Stimulated activated CD4-positive, alpha-beta T cell treated with anti-CD3 and anti-CD28 coated beads, Interleukin-1b, Interleukin-23, amount 100 ng/mL, for 1 hour (primary cell): ENCODE results near the gene STK10.
A peak's percentile ranks its signal among the peaks of the same experiment; 100 is the strongest.

Source experiments
- DNase-seq, 2 donors: peaks; one replicate each; pipeline ENCODE4 v3.0.0-alpha.2; 2020; ENCODE audit warnings: low read depth in 2 of 2

Gene STK10

GRCh38 chr5:172188893-172189692 is 1.1 kb upstream of the STK10 start:
- no peak for DNase-seq

- DNase-seq: no peak
Observed at GRCh38 chr5:172187118-172188032, 649 bp downstream of the STK10 start.

GRCh38 chr5:172186114-172186695 is 1.8 kb downstream of the STK10 start:
- no peak for DNase-seq

- no peak for DNase-seq
Observed at GRCh38 chr5:172185096-172185461, 2.9 kb downstream of the STK10 start.

DNA sequence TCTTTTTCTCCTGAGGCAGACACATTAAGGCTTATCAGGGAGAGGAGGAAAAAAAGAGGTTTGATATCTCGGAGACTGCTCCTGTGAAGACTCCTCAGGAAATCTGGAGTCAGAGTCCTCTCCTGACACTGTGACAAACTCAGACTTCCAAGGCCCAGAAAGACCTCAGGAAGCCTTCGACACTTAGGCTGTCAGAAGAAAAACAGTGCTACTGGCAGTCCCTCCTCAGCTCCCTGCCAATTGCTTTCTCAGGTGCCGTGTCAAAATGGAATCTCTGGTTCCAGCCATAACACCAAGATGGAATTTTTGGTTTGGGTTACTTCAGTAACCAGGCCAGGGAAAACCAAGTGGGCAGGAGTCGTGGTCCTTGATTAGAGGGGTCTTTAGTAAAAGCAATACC is 4.1 kb downstream of the STK10 start:
- DNase-seq: no peak

- DNase-seq: no peak
Observed at GRCh38 chr5:172182291-172182690, 5.7 kb downstream of the STK10 start.

DNA sequence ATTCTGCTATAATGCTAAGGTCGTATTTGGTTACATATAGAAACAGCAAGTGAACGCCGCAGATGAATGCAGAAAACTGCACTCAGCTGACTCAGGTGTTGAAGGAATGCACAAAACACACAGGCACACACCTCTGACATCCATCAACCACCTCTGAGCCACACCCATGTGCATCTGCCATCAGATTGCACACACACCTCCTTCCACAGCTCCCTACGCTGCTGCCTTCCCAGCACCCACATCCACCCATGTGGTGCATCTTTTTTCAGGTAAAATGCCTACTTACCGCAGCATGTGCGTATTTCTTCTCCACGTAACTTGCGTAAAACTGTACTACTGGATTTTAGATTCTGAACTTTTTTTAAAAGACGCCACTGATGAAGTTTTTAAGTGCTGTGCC is 7.1 kb downstream of the STK10 start:
- DNase-seq: no peak

GRCh38 chr5:172178991-172179989 is 8.7 kb downstream of the STK10 start:
- no peak for DNase-seq

DNA sequence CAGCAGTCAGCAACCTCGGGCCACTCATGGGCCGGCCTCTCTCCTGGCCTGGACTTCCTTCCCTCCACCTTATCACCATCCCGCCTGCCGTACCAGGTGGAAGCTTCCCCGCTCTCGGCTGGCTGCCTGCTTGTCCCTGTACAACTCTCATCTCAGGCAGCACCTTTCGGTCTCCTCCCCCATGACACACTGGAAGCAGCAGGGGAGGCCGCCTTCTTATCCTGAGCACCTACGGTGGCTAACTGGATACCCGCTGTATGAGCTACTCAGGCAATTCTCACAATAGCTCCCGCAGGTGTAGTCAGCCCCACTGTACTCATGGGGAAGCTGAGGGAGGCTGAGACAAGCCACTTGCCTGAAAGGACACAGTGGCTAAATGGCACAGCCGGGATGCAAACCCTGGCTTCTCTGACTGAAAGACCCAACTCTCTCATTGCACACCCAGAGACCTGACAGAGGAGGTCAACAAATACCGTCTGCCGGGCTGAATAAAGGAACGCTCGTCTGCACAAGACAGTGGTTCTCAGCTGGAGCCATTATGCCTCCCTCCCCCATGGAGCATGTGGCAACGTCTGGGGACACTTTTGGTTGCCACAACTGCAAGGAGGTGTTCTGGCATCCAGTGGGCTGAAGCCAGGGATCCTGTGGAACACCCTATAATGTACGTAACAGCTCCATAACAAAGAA is 9.6 kb downstream of the STK10 start:
- DNase-seq: no peak

- no peak for DNase-seq
Observed at GRCh38 chr5:172177176-172177575, 10.8 kb downstream of the STK10 start.

GRCh38 chr5:172175263-172175719 is 12.7 kb downstream of the STK10 start:
- DNase-seq: peak in 1 of 2 donors; percentile 77

DNA sequence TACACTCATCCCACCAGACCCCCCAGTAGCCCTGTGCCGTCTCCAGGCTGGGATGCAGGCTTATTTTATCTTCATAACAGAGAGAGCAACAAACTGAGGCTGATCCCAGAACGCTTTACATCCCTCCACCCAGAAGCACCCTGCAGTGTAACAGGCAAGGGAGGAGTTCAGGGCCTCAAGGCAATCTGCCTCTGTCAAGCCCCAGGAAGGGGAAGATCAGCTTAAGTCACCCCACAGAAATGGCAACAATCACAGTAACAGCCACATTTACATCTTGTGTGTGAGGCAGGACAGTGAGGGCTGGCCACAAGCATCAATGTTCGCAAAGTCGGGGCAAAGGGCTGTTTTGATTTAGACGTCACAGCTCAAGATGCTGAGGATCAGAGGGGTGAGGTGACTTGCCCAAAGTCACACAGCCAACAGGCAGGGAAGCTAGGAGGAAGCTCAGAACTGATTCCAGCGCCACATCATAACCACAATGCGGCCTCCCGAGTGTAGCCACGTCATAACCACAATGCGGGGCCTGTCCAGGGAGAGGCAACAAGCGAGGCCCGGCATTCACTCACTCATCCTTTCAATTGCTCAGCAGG is 14.4 kb downstream of the STK10 start:
- no peak for DNase-seq

DNA sequence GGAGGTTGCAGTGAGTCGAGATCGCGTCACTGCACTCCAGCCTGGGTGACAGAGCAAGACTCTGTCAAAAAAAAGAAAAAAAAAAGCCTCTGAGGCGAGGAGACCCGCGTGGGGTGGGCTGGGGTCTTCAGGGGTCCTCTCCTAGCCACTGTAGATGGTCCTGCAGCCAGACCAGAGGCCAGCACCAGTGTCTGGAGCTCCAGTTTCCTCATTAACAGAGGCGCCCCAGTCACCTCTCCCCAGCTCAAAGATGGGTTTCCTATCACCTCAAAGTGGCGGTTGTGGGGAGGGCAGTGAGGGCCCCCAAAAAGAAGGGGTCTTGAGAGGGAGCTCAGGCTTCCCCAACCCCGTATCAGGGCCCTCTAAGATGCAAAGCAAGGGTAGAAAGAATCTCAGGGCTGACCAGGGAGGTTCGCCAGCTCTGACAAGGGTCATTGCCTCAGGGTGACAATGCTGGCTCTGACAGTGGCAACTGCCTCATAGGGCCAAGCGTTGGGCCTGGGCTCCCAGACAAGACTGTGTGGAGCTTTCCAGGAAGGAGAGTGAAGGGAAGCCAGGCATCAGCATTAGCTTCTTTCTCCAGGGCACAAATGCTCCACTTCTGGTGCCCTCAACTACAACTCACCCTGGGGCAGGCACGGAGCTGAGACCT is 15.0 kb downstream of the STK10 start:
- DNase-seq: no peak

GRCh38 chr5:172171118-172171517 is 16.9 kb downstream of the STK10 start:
- DNase-seq: no peak

DNA sequence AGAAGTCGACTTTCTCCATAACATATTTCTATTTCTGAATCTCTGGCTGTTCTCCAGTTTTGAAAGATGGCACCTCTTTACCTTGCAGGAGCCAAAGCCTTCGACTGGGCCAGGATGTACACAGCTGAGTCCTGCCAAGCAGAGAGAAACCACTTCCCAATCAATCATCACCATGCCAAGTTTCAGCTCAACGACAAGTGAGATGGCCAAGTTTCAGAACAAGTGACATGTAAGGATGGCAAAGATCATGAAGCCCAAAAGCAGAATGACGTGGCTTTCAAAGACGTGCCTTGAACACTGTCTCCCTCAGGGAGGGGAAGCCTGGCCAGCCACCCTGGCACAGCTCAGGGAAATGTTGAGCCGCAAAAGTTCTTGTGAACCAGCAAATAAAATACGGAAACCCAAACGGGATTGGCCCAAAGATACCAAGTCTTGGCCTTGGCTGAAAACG is 17.7 kb downstream of the STK10 start:
- no peak for DNase-seq

DNA sequence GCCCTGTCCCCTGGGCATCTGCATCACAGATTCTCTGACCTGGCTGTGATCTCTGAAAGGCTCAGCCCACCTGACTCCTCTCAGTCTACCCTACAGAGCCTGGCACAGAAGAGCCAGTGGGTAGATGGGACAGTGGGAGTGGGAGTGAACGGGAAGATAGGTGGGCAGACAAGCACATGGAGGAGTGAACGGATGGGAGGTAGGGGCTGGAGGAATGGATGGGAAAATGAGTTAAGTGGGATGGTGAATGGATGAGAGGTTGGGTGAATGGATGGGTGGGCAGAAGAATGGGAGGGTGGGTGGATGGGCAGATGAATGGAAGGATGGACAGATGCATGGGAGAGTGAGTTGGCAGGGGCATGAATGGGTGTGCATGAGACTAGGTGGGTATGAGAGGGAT is 18.8 kb downstream of the STK10 start:
- no peak for DNase-seq

DNA sequence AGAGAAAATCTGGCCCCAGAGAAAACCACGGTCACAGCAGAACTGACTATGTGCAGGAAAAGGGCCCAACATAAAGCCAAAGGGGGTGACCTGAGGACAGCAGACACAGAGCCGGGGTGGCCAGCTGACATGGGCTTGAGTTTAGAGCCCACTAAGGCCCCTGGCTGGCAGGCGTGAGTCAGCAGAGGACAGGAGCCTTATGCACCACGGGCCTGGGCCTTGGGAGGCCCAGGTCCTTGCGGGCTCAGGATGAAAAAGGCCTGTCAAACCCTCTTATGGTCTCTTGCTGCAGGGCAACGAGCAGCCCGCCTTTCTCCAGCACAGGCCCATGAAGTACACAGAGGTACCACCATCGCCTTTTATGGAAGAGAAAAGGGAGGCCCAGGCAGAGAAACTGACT is 19.7 kb downstream of the STK10 start:
- no peak for DNase-seq

- DNase-seq: no peak
Observed at GRCh38 chr5:172167895-172168294, 20.1 kb downstream of the STK10 start.

DNA sequence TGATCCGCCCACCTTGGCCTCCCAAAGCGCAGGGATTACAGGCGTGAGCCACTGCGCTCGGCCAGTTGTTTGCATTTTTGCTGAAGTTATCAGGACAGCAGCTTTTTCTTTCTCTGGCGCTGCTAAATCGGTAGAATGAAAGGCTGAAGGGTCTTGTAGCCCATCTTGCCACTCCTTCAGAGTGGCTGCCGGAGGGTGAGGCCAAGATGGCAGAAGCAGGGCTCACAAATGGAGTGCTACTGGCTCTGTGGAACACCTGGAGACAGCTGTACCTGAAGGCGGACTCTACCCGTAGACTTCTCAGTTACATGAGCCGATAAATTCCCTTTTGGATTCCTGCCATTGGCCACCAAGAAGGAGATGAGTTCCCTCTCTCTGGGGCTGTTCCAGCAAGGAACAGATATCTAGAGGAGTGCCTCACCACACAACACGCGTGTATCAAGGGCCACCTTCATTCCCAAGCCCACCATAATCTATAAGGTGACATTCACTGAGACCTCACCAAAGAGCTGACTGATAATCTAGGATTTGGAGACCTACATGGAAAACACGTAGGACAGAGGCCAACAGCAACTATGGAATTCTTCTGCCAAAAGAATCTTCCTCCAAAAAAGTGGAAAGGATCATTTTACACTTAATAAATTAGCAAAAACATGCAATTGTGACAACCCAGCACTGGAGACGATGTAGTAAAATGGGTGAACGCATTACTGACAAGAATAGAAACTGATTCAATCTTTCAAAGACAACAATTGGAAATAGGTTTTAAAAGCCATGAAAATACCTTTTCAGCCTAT is 21.8 kb downstream of the STK10 start:
- DNase-seq: no peak
